ENCODE results near the gene COQ6. TPM values are rescaled to one million over a fixed set of nuclear protein-coding genes. Genes with fewer than 3 reads are reported as not detected.
"Not testable (repeated sequence)": the region's sequence is repeated elsewhere in the genome, so short reads cannot be mapped to it uniquely, and the experiment has no call there.

The COQ6 gene
- total RNA-seq, 1 donor from 2014 or later, result 39.9 TPM

DNA sequence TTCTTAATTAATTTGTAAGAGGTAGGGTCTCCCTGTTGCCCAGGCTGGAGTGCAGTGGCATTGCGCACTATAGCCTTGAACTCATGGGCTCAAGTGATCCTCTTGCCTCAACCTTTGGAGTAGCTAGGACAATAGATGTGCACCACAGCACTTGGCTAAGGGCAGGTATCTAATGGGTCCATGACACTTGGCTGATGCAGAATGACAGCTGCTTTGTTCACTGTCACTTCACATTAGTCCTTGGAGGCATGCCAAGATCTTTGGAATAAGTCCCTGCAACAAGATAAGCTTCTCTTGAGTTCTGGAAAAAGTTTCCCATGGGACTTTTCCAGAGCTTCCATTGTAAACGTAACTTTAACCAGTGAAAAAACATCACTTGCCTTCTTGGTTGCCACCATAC, 23.4 kb downstream of the COQ6 start:
- intact Hi-C loops (cut with DNase I), result no loop called here

DNA sequence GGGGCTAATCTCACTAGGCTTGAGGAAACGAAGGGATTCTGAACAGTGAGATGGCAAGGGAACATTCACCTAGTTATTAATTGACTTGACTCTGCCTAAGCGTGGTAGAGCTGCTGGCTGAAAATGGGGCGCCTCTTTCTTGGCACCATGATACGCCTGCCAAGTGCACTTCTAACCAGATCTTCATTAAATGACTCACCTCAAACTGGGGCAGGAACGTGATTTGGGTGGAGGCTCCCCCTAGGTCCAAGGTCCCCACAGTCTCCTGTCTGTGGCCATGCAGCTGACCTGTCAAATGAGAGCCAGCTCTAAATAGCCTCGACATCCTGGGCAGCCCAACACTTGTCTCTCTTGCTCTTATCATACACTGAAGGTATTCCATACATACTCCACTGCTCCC, 26.0 kb downstream of the COQ6 start:
- intact Hi-C loops (cut with DNase I), result no loop called here
- no peak for DNase-seq (ENCODE audit: low spot score)

More for the DNA sequence above, 23.4 kb downstream of the COQ6 start:
- no peak for DNase-seq (ENCODE audit: low spot score)

DNA sequence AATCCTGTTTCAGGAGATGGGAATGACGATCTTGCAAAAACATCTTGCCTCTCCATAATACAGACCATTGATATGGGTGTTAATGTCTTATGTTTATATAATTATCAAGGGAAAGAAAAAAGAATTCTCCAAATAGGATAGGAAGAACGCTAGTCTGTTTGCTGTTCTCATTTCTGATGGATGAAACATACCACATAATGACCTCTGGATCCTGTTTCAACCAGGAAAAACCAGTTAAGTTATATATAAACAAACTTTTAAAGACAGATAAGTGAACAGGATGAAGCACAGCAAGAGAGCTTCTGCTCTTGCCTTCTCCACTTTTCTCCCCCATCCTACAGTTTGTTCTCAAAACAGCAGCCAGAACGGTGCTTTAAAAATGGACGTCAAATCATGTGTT, 27.8 kb downstream of the COQ6 start:
- no peak for DNase-seq (ENCODE audit: low spot score)
- intact Hi-C loops (cut with DNase I), result no loop called here

DNA sequence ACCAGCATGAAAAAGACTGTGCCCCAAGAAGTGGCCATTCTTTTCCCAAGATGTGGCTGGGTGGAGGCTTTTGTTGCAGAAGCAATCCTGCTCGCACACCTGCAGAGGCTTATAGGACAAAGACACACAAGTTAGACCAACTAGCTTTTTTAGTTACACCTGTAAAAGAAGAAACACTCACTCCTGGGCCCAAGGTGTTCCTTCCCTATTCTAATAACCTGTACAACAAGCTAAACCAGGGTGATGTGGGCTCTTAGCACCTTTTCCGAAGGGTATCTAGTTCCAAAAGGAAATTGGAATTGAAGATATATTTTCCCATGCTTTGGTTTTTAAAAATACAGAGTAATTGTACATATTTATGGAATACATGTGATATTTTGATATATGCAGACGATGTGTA, 38.0 kb downstream of the COQ6 start:
- DNase-seq (ENCODE audit: low spot score), result no peak
- intact Hi-C loops (cut with DNase I), result no loop called here

DNA sequence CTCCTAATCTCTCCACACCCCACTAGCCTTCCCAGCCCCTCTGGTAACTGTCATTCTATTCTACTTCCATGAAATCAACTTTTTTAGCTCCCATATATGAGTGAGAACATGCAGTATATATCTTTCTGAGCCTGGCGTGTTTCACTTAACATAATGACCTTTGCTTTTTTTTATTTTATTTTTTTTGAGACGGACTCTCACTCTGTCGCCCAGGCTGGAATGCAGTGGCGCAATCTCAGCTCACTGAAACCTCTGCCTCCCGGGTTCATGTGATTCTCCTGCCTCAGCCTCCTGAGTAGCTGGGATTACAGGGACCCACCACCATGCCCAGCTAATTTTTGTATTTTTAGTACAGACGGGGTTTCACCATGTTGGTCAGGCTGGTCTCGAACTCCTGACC, 38.6 kb downstream of the COQ6 start:
- DNase-seq (ENCODE audit: low spot score); intact Hi-C loops (cut with DNase I): not testable (repeated sequence)

DNA sequence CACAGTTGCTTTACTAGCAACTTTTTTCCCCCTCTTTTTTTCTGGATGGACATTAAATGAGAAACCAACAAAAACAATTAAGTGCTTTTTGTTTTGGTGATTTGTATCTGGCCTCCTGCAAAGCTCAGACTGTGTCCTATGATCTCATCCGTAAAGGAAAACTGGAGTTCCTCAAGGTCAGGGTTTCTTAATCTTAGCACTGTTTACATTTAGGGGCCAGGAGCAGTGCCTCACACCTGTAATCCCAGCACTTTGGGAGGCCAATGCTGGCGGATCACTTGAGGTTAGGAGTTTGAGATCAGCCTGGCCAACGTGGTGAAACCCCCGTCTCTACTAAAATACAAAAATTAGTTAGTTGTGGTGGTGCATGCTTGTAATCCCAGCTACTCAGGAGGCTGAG, 41.0 kb downstream of the COQ6 start:
- intact Hi-C loops (cut with DNase I), result no loop called here
- DNase-seq (ENCODE audit: low spot score), result no peak

DNA sequence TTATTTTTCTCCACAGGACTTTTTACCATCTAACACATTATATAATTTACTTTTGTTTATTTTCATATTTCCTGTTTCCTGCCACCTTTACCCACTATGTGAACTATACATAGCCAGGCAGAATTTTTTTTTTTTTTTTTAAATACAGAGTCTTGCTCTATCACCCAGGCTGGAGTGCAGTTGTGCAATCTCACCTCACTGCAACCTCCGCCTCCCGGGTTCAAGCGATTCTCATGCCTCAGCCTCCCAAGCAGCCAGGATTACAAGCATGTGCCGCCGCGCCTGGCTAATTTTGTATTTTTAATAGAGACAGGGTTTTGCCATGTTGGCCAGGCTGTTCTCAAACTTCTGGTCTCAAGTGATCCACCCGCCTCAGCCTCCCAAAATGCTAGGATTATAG, 44.8 kb downstream of the COQ6 start:
- intact Hi-C loops (cut with DNase I); DNase-seq (ENCODE audit: low spot score): not testable (repeated sequence)

DNA sequence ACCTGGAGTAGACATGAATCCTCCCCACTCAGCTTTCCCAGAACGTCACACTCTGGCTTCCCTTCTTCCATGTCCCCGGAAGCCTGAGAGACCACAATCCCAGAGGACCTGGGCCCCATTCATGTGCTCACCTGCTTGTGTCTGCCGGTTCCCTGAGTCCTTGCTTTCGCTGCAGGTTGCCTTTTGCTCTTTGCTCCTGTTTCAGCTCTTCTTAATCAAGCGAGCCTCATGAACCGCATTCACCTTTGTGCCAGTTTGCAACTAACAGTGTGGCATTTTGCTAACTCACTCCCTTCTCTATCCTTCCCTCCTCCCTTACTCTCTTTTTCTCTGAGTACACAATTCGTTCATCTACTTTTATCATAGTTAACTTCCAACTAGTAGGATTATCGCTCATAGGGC, 45.9 kb downstream of the COQ6 start:
- intact Hi-C loops (cut with DNase I), result no loop called here
- DNase-seq (ENCODE audit: low spot score), result no peak

DNA sequence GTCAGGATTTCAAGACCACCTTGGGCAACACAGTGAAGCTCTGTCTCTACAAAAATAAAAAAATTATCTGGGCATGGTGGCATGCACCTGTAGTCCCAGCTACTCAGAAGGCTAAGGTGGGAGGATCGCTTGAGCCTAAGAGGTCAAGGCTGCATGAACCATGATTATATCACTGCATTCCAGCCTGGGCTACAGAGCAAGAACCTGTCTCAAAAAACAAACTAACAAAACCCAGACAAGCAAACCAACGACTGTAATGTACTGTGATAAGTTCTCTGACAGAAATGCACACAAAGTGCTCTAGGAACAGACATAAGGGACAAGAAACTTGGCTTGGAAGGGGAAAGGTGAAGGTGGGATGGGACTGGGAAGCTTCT, 46.6 kb downstream of the COQ6 start:
- intact Hi-C loops (cut with DNase I), result no loop called here
- no peak for DNase-seq (ENCODE audit: low spot score)

DNA sequence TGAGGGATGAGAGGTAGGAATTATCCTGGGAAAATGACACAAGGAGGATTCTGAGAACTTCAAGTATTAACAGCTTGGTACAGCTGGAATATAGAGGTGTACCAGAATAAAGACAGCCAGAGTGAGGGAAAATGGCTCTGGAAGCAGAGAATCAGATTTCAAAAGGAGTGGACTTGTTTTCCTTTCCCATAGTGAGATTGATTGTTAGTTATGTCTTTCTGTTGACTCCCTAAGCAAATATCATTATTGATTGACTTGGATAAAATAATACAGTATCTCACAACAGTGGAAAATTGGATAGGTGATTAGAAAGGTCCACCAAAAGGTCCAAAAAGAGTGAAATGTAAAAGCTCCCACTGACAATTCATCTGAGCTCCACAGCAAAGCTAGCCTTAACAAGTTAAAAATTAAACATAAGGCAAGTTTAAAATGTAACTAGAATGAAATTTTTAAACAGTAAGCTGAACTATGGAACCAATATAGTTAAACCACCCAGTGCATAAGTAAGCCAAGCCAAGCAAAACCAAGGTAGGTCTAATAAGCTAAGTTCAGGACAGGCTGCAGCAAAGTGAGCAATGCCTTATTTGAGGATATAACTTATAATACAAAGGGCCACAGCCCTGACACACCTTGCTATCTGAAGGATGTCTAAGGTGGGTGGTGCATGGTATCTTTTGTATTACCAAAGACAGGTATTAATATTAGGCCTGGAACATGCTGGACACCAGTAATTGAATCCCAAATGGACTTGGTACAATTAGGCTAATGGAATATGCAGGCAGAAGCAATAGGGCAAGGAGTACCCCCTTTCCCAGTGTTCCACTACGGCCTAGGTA, 47.2 kb downstream of the COQ6 start:
- DNase-seq (ENCODE audit: low spot score), result no peak
- intact Hi-C loops (cut with DNase I), result no loop called here

DNA sequence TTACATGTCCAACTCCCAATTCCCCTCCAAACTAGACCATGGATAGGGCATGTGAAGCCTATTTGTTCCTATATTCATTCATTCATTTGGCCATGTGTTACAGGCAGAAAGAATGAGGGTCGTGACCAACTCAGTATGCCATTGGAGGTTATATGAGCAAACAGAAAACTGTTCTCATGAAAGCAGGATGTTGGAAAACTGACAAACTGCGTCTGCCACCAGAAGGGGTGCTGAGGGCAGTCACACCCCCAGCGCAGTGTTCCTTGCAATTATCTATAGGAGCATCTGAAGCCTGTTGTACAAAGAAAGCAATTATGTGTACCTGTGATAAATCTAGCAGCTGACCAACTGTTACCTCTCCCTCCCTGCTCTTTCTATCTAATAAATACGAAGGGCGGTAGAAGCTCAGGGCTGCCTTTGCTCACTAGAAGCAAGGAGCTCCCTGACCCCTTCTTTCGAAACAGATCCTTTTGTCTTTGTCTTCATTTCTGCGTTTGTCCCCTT, 47.9 kb downstream of the COQ6 start:
- intact Hi-C loops (cut with DNase I), result no loop called here
- DNase-seq (ENCODE audit: low spot score), result no peak

DNA sequence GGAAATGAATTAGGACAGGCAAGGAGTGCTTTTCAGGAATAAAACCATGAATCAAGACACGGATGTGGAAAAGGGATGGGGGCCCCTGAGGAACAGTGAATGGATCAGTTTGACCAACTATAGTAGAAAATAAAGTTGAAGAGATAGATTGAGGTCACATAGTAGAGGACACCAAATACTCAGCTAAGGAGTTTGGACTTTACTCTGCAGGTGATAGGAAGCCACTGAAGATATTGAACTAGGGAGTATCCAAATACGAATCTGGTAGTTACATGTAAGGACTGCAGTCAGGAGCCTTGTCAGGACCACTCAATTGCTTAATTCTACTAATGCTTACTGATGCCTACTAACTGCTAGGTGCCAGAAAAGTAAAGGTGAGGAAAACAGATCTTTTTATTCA, 48.6 kb downstream of the COQ6 start:
- DNase-seq (ENCODE audit: low spot score), result no peak
- intact Hi-C loops (cut with DNase I), result no loop called here

DNA sequence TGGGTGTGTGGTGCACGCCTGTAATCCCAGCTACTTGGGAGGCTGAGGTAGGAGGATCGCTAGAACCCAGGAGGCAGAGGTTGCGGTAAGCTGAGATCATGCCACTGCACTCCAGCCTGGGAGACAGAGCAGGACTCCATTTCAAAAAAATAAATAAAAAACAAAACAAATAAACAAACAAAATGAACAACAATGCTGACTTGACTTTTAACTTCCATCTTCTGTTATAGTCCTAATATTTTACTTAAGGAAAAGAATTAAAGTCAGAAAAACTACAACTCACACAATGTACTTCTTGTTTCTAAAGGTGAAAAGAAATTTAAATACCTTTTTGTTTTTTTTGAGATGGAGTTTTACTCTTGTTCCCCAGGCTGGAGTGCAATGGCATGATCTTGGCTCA, 55.6 kb downstream of the COQ6 start:
- DNase-seq (ENCODE audit: low spot score); intact Hi-C loops (cut with DNase I): not testable (repeated sequence)

DNA sequence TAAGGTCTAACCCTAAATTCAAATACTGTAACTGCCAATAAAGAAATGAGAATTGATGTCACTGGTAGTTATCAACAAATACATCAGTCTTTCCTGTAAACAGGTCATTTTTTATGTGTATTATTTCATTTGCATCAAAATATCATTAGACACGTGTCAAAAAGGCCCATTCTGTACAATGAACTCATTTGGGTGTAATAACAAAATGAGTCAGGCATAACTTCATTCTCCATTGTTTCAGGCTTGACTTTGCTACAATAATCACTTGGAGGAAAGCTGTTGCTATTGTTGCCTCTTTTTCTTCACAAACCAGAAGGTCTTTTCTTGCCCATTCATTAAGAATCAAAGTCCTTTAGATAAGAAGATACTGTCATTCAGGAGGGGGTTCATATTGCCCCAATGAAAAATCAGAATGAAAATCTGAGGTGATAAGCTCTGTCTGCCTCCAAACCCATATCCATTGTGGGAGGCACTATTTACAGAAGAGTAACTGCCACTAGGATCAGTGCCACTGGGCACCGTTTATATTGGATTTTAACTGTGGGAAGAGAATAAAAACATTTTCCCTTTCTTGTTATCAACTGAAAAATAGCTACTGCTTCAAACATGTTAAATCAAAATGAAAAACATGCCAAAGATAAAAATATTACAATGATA, 58.9 kb downstream of the COQ6 start:
- intact Hi-C loops (cut with DNase I), result no loop called here
- no peak for DNase-seq (ENCODE audit: low spot score)

Other genes starting within 250 kb of the COQ6 start
- 45.9 TPM for gene PNMA1, start 235.9 kb upstream of the COQ6 start, total RNA-seq
- 36.7 TPM for gene PTGR2, start 98.5 kb upstream of the COQ6 start, total RNA-seq
- gene ZNF410, start 63.4 kb upstream of the COQ6 start, total RNA-seq, result 19.9 TPM
- gene FAM161B, start 208 bp upstream of the COQ6 start, total RNA-seq, result 4.7 TPM
- 8.8 TPM for gene ENTPD5, start 69.0 kb downstream of the COQ6 start, total RNA-seq
- 3.9 TPM for gene BBOF1, start 69.0 kb downstream of the COQ6 start, total RNA-seq
- gene ALDH6A1, start 134.2 kb downstream of the COQ6 start, total RNA-seq, result 67.8 TPM
- 7.4 TPM for gene LIN52, start 134.7 kb downstream of the COQ6 start, total RNA-seq

All from cardiac septum (tissue), 1 donor.